OCI-LY3 (cell line): ENCODE measurements around the gene STRBP.

Source experiments
- H2AFZ ChIP-seq: fragments of 200-600, 300-600 bp; shearing (Covaris generic); 2 replicates; pipeline ENCODE4 v1.6.0; 2014; ENCODE audit warnings: antibody characterized with exemption, low read depth, low read length
- H3K27ac ChIP-seq: fragments of 200-600, 300-600 bp; sonication (generic); 2 replicates; pipeline ENCODE4 v1.5.1; 2014; ENCODE audit warnings: mild to moderate bottlenecking, low read length, moderate library complexity, mixed read lengths
- H3K27me3 ChIP-seq: fragments of 200-600, 300-600 bp; sonication (generic); 2 replicates; pipeline ENCODE4 v1.6.1; 2014; ENCODE audit warnings: low read depth, low read length, mixed read lengths
- H3K36me3 ChIP-seq: fragments of 200-600, 300-600 bp; sonication (generic); replicated peaks from 2 replicates; pipeline ENCODE3; 2014; ENCODE audit warnings: low read depth, low read length, mixed read lengths
- H3K4me1 ChIP-seq: fragments of 300-600, 200-600 bp; sonication (generic); 2 replicates; pipeline ENCODE4 v1.6.1; 2014; ENCODE audit warnings: low read length, mixed read lengths
- H3K4me2 ChIP-seq: fragments of 200-600, 300-600 bp; sonication (generic); 2 replicates; pipeline ENCODE4 v1.6.1; 2014; ENCODE audit warnings: low read length, mixed read lengths
- H3K4me3 ChIP-seq: fragments of 300-600, 200-600 bp; sonication (generic); 2 replicates; pipeline ENCODE4 v1.5.1; 2014; ENCODE audit warnings: antibody characterized with exemption, mild to moderate bottlenecking, low read length, moderate library complexity
- H3K79me2 ChIP-seq: fragments of 300-600, 200-600 bp; shearing (Covaris generic); 2 replicates; pipeline ENCODE4 v1.6.1; 2014; ENCODE audit warnings: mild to moderate bottlenecking, low read length, mixed read lengths
- H3K9ac ChIP-seq: fragments of 300-600, 200-600 bp; shearing (Covaris generic); 2 replicates; pipeline ENCODE4 v1.6.0; 2014; ENCODE audit warnings: mild to moderate bottlenecking, low read length, moderate library complexity
- H3K9me3 ChIP-seq: fragments of 200-600, 300-600 bp; shearing (Covaris generic); 2 replicates; pipeline ENCODE4 v1.6.1; 2014; ENCODE audit warnings: low read length, mixed read lengths; ENCODE audit not compliant: insufficient read depth
- H4K20me1 ChIP-seq: fragments of 200-600, 300-600 bp; sonication (generic); 2 replicates; pipeline ENCODE4 v1.6.1; 2016; ENCODE audit warnings: low read length, mixed read lengths; ENCODE audit not compliant: insufficient read depth
- CTCF ChIP-seq: fragments of 200-600, 300-600 bp; sonication (generic); IDR thresholded peaks from 2 replicates; pipeline ENCODE4 v1.5.1; 2014; ENCODE audit warnings: antibody characterized with exemption, low read length, low read depth
- EZH2phosphoT487 ChIP-seq: fragments of 200-600 bp; shearing (Covaris generic); IDR thresholded peaks from 2 replicates; pipeline ENCODE4 v1.6.1; 2018; ENCODE audit warnings: antibody characterized with exemption, mixed run types, low read depth

The STRBP gene

DNA sequence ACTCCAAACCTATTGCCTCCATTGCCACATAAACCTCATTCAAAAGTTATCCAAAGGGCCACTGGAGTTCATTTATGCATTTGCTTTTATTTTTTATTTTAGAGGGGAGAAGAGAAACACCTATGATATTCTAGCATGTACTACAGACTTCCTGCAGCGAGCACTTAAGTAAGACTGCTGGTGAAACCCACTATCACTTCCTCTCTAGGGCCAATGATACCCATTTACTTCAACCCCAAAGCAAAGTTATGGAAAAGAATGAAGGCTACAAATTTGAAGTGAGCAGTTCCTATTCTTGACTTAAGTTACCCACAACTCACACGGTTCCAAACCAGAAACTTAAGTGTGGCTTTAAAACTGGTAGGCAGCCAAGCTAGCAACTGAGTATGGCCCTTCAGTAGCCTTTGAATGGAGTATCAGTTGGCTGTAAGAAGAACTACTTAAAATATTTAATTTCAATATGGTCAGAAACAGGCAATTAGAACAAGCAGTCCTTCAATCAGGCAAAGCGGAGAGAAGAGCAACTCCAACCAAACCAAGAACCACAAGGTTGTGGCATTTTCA lies 140.8 kb downstream of the STRBP start:
- H3K36me3 ChIP-seq, result peaks cover 3% of the 10 kb centered on the region
- no peak overlapping the region for H3K9ac ChIP-seq
- no peak overlapping the region for H3K27ac ChIP-seq
- no peak overlapping the region for H2AFZ ChIP-seq
- TF ChIP-seq CTCF (no peak), EZH2phosphoT487 (no peak)
- no peaks in the 10 kb centered on the region for H3K27me3 ChIP-seq
- no peaks in the 10 kb centered on the region for H3K79me2 ChIP-seq
- H3K4me3 ChIP-seq, result no peak overlapping the region
- no peaks in the 10 kb centered on the region for H3K4me1 ChIP-seq
- no peaks in the 10 kb centered on the region for H4K20me1 ChIP-seq
- H3K9me3 ChIP-seq, result no peaks in the 10 kb centered on the region
- H3K4me2 ChIP-seq, result no peak overlapping the region

GRCh38 chr9:123121457-123121856 lies 146.9 kb downstream of the STRBP start:
- Histone ChIP-seq H4K20me1 (no peaks in the 10 kb centered on the region), H3K4me1 (no peaks in the 10 kb centered on the region), H3K4me3 (no peak overlapping the region), H3K79me2 (no peaks in the 10 kb centered on the region), H3K9me3 (no peaks in the 10 kb centered on the region), H2AFZ (no peak overlapping the region), H3K27ac (no peak overlapping the region), H3K9ac (no peak overlapping the region), H3K27me3 (no peaks in the 10 kb centered on the region), H3K36me3 (no peaks in the 10 kb centered on the region), H3K4me2 (no peak overlapping the region)
- TF ChIP-seq EZH2phosphoT487 (no peak), CTCF (no peak)

DNA sequence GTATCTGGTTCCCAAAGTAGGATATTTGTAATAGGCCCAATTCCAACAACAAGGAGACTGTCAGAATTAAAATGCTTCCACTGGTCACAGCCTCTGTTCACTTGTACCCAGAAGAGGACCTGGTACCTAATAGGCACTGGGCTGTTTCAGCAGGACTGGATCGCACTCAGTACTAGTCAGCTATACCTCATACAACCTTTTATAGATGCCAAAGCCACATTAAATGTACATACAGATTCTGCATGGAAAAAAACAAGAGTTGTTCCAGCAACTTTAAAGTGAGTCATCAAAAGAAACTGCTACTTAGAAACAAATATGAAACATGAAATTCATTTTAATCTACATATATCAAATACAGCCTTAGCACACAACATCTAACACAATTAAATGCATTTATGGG lies 147.4 kb downstream of the STRBP start:
- Histone ChIP-seq H3K4me3 (no peak overlapping the region), H2AFZ (no peak overlapping the region), H3K4me1 (no peaks in the 10 kb centered on the region), H3K79me2 (no peaks in the 10 kb centered on the region), H3K4me2 (no peak overlapping the region), H3K36me3 (no peaks in the 10 kb centered on the region), H3K9me3 (no peaks in the 10 kb centered on the region), H3K27me3 (no peaks in the 10 kb centered on the region), H3K9ac (no peak overlapping the region), H3K27ac (no peak overlapping the region), H4K20me1 (no peaks in the 10 kb centered on the region)
- no peak for TF ChIP-seq EZH2phosphoT487

DNA sequence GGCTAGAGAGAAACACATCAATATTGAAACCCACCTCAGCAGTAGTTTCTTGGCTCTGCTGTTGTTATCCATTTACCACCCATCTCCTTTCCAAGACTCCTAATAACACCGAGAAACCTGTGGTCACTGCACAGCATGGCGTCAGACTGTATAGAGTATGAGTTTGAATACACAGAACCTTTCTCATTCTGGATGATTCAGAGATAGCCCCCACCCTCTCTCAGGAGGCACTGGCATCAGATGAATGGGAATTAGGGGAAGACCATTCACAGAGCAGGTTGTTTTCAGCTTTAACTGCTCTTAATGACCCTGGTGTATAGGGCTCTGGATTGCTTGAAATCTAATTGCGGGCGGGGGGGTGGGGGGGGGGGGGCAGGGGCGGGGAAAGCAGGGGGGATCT lies 148.3 kb downstream of the STRBP start:
- Histone ChIP-seq H3K36me3 (no peaks in the 10 kb centered on the region), H3K27ac (no peak overlapping the region)
- TF ChIP-seq EZH2phosphoT487, result no peak
- no peak for TF ChIP-seq CTCF

More for the DNA sequence above, 148.3 kb downstream of the STRBP start:
- no peak overlapping the region for H3K4me3 ChIP-seq
- no peaks in the 10 kb centered on the region for H3K27me3 ChIP-seq
- no peaks in the 10 kb centered on the region for H3K9me3 ChIP-seq
- H4K20me1 ChIP-seq, result no peaks in the 10 kb centered on the region
- no peak overlapping the region for H3K9ac ChIP-seq
- no peak overlapping the region for H3K4me2 ChIP-seq
- H2AFZ ChIP-seq, result no peak overlapping the region
- no peaks in the 10 kb centered on the region for H3K4me1 ChIP-seq
- H3K79me2 ChIP-seq, result no peaks in the 10 kb centered on the region
